Fibroblast of pulmonary artery (primary cell): ENCODE data around the gene TAPT1.

Experiments
- DNase-seq: peaks from one replicate; pipeline ENCODE4 v3.0.0-alpha.2; 2010; ENCODE audit warnings: low read depth
- H3K4me3 ChIP-seq: replicated peaks from 2 replicates; pipeline ENCODE4 v1.5.1; 2011; ENCODE audit warnings: low read depth, mild to moderate bottlenecking, control low read depth, low read length, moderate library complexity
- TF ChIP-seq, protein P1 (sequence below): IDR thresholded peaks from 2 replicates; pipeline ENCODE4 v1.5.1; 2011; ENCODE audit warnings: mild to moderate bottlenecking, control low read depth, low read length, inconsistent platforms; ENCODE audit errors: missing control alignments

TAPT1 gene

DNA sequence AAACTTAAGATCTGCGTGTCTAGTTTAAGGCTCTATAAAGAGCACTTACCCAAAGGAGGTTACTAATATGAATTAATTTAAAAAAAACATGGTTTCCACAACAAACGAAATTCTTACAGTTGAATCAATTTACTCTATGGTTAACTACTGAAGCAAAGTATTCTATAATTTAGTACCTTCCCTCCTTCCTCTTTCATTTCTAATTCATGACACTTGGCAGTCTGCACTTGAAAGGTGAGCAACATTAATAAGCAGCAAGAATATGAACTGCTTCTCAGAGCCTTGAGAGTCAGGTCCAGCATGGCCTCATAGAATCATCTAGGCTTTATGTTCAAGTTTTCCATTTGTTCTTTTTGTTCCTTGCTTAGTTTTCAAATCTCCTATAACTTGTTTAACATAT lies 42.7 kb downstream of the TAPT1 start:
- DNase-seq: no peak
- H3K4me3 ChIP-seq: no peak overlapping the region
- TF ChIP-seq, protein P1, sequence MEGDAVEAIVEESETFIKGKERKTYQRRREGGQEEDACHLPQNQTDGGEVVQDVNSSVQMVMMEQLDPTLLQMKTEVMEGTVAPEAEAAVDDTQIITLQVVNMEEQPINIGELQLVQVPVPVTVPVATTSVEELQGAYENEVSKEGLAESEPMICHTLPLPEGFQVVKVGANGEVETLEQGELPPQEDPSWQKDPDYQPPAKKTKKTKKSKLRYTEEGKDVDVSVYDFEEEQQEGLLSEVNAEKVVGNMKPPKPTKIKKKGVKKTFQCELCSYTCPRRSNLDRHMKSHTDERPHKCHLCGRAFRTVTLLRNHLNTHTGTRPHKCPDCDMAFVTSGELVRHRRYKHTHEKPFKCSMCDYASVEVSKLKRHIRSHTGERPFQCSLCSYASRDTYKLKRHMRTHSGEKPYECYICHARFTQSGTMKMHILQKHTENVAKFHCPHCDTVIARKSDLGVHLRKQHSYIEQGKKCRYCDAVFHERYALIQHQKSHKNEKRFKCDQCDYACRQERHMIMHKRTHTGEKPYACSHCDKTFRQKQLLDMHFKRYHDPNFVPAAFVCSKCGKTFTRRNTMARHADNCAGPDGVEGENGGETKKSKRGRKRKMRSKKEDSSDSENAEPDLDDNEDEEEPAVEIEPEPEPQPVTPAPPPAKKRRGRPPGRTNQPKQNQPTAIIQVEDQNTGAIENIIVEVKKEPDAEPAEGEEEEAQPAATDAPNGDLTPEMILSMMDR: no peak

DNA sequence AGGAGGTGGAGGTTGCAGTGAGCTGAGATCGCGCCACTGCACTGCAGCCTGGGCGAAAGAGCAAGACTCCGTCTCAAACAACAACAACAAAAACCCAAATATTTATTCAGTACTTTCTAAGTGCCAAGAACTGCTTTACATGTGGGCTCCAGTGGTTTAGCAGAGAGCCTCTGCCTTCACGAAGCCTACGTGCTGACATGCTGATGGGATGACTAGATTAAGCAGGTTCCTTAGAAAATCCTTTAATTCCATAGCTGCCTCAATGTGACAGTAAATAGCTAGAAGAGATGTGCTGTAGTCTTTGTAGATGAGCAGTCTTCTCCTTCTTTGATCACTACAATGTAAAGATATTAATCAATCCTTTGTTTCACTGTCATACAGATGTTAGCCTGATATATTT lies 49.6 kb downstream of the TAPT1 start:
- TF ChIP-seq, protein P1: no peak
- H3K4me3 ChIP-seq: no peak overlapping the region
- DNase-seq: no peak

DNA sequence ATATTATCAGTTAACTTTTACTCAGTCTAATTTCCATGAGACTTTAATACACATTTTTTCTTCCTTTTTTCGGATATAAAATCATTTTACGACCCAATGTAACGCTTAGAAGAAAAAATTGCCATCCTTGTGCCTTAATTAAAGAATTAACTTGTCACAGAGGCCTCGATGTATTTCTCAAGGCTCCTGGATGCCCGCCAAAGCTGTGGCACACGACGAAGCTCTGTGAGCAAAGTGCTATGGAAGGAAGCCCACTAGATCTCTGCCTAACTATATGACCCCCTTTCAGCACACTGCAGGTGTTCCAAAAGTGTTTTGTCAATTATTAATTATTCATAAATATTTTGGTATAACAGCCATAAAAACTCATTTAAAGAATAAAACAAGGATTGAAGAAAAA lies 54.4 kb downstream of the TAPT1 start:
- H3K4me3 ChIP-seq: no peak overlapping the region
- no peak for DNase-seq
- TF ChIP-seq, protein P1: no peak

DNA sequence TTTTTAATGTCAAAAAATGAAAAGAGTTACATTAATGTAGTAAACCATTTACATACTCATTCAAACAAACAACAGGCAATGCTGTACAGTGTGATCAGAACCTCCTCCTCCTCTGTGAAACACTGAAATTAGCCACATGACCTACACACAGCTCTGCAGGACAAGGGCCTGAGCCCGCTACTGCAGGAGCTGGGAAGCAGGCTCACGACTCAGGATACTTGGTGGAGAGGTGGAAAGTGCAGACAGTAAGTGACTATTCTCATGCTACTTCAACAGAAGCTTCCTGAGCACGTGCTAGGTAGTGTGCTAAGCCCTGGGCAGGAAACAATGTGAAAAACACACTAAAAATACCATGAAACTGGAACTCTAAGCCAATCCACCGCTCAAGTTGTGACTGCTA lies 56.8 kb downstream of the TAPT1 start:
- TF ChIP-seq, protein P1: no peak
- H3K4me3 ChIP-seq: no peak overlapping the region

DNA sequence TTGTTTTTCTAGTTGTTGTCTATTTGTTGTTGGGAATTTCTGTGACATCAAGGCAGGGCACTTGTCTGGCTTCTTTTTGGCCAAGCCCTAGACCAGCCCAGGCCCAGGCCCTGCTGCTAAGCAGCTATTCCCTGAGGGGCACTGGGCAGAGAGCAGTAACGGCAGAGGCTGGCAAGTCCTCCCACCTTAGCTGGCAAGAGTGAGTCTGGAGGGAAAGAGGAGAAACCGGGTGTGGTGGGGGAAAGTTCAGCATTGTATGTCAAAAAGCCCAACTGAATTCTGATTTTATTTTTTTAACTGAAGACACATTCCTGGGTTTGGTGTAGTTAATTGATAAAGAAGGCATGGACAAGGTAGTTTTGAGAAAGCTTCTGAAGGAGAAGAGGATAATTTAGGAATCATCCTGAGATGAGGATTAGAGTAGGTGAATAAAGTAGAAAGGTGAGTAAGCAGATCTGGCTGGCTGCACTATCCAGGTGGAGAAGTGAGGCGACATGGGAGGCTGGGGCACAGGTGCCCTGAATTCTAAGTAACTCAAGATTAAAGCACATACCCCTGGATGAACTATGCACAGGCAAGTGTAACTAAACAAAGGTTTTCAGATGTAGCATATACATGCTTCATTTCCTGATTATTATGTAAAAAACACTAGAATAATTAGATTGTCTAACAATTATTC lies 57.4 kb downstream of the TAPT1 start:
- no peak for DNase-seq
- TF ChIP-seq, protein P1: no peak
- H3K4me3 ChIP-seq: no peak overlapping the region

More for the DNA sequence above, 56.8 kb downstream of the TAPT1 start:
- no peak for DNase-seq

DNA sequence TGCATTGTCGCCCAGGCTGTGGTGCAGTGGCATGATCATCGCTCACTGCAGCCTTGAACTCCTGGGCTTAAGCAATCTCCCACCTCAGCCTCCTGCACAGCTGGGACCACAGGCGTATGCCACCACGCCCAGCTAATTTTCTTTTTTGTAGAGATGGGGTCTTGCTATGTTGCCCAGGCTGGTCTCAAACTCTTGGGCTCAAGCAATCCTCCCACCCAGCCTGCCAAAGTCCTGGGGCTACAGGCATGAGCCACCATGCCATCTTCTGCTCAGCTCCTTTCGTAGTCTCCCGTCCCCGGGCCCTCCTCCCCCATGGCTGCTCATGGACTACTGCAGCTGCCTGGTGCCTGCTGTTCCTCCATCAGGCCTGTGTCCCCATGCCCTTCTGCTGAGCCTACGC lies 58.1 kb downstream of the TAPT1 start:
- no peak for DNase-seq
- TF ChIP-seq, protein P1: no peak
- H3K4me3 ChIP-seq: no peak overlapping the region

DNA sequence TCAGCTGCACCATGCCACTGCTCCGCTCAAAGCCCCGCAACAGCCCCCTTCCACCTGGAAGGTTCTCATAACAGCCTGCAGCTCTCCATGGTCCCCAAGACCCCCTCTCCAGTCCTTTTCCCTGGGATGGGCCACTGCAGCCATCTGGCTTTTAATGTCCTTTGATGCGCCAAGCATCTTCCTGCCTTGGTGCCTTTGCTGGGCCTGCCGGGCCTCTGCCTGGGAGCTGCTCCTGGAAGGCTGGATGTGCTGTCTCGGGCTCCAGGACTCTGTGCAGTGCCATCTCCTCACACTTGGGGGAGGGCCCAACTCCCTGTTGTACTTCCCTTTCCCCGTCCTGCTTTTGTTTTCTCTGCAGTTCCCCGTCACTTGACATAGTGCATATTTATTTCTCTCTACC lies 60.3 kb downstream of the TAPT1 start:
- no peak for DNase-seq
- H3K4me3 ChIP-seq: no peak overlapping the region
- TF ChIP-seq, protein P1: no peak
